Measurements from ENCODE around the gene LAMTOR1. TPM values are rescaled to one million over a fixed set of nuclear protein-coding genes. Genes with fewer than 3 reads are reported as not detected.
A peak's percentile ranks its signal among the peaks of the same experiment; 100 is the strongest.

LAMTOR1 gene
- total and polyA plus RNA-seq, 2 donors (not counting 3 experiments of a cell fraction or from before 2014, with no cell fraction given) = 95.1 to 174 TPM

DNA sequence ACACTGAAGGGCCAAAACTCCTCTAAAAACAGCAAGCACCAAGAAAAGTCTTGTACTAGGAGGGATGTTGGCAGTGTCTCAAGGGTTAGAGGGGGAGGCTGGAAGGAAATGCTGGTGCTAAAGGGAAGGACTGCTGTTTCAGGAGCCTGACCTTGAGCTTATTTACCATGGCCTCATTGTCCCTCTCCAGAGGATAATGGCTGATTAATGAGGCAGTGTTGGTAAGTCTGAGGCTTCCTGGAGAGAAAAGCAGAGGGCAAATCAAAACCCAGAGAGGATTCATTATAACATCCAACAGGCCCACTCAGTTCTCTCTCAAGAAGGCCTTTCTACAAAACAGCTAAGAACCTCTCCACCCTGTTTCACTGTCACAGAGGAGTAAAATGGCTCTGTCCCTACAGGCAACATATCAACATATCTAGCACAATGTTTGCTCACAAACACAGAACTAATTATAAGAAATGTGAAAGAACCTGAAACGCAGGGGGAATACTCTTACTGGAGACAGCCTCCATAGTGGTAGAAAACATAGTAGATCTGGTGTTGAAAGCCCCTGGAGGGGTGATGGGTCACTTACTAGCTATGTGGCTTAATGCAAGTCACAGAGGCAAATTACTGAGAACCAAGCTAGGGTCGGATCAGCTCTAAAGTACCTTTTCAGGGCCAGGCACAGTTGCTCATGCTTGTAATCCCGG, 54.2 kb downstream of the LAMTOR1 start:
- H3K4me3 ChIP-seq (replicated peaks in 1 of 3; ENCODE audit: insufficient read depth in 1 of 3, low read depth in 1 of 3, low read length in 3 of 3) = peak overlapping the region in 1 of 3 experiments; percentile 15
- peaks cover 8% of the 10 kb centered on the region for H3K4me1 ChIP-seq (ENCODE audit: control insufficient read depth, extremely low read depth, insufficient read depth, low read length)
- H4K20me1 ChIP-seq (replicated peaks; ENCODE audit: control insufficient read depth, extremely low read depth, insufficient read depth, low read length) = no peaks in the 10 kb centered on the region
- no peak overlapping the region for H2AFZ ChIP-seq (ENCODE audit: low read depth, low read length)
- H3K9me3 ChIP-seq (replicated peaks; ENCODE audit: control insufficient read depth, insufficient read depth, low read length) = no peaks in the 10 kb centered on the region
- intact Hi-C loops (cut with micrococcal nuclease) (no loop called here), dilution Hi-C loops (cut with MboI; ENCODE audit: extremely low pct_ligation_motif_present, low sequenced_read_pairs) (no loop called here)
- H3K79me2 ChIP-seq (ENCODE audit: control insufficient read depth, insufficient read depth, low read length) = peaks cover 56% of the 10 kb centered on the region
- peak overlapping the region; percentile 12 for H3K4me2 ChIP-seq (ENCODE audit: insufficient read depth, low read length)
- DNase-seq (ENCODE audit: low read depth, low spot score) (peak; percentile 90), FAIRE-seq (peak; percentile 95)
- ChIA-PET CTCF (interaction anchor here (0.7 to 3.6 kb wide), 9 partner anchors 8 to 382 kb away, joined by 3 to 28 read pairs (median 4); no protein-coding TSS in a partner anchor), POLR2A (interaction anchor here (1.1 to 1.2 kb wide), 2 partner anchors 9 to 19 kb away, joined by 4 to 5 read pairs; no protein-coding TSS in a partner anchor)
- no peaks in the 10 kb centered on the region for H3K9me1 ChIP-seq (replicated peaks; ENCODE audit: control insufficient read depth, extremely low read depth, insufficient read depth, low read length)
- peak overlapping the region; percentile 40 for H3K27ac ChIP-seq (ENCODE audit: insufficient read depth, low read depth, low read length)
- H3K27me3 ChIP-seq (ENCODE audit: control insufficient read depth in 2 of 2, insufficient read depth in 2 of 2, low read length in 2 of 2) = no peaks in the 10 kb centered on the region
- H3K9ac ChIP-seq (replicated peaks; ENCODE audit: extremely low read depth, insufficient read depth, low read length) = no peak overlapping the region
- H3K36me3 ChIP-seq (ENCODE audit: control insufficient read depth in 2 of 2, extremely low read depth in 1 of 2, insufficient read depth in 2 of 2, low read length in 2 of 2) = no peaks in the 10 kb centered on the region
- TF ChIP-seq FOS (IDR thresholded peaks at IDR 0.05; ENCODE audit: borderline replicate concordance, insufficient read depth, low read length) (no peak), POLR2AphosphoS5 (IDR thresholded peaks at IDR 0.05; ENCODE audit: insufficient read depth, low read depth, low read length) (peak; percentile 36), GATA2 (IDR thresholded peaks at IDR 0.05; ENCODE audit: insufficient read depth, insufficient read length, low read depth, low read length) (no peak), POLR2A (IDR thresholded peaks at IDR 0.05; ENCODE audit: low read depth, low read length) (peak; percentile 19), EZH2 (IDR thresholded peaks at IDR 0.05; ENCODE audit: borderline replicate concordance, low read depth, low read length, severe bottlenecking) (no peak), JUN (IDR thresholded peaks at IDR 0.05; ENCODE audit: borderline replicate concordance, insufficient read depth, insufficient read length, low read depth) (no peak), MYC (IDR thresholded peaks at IDR 0.05; ENCODE audit: low read depth, low read length) (no peak)
- TF ChIP-seq, protein P1, sequence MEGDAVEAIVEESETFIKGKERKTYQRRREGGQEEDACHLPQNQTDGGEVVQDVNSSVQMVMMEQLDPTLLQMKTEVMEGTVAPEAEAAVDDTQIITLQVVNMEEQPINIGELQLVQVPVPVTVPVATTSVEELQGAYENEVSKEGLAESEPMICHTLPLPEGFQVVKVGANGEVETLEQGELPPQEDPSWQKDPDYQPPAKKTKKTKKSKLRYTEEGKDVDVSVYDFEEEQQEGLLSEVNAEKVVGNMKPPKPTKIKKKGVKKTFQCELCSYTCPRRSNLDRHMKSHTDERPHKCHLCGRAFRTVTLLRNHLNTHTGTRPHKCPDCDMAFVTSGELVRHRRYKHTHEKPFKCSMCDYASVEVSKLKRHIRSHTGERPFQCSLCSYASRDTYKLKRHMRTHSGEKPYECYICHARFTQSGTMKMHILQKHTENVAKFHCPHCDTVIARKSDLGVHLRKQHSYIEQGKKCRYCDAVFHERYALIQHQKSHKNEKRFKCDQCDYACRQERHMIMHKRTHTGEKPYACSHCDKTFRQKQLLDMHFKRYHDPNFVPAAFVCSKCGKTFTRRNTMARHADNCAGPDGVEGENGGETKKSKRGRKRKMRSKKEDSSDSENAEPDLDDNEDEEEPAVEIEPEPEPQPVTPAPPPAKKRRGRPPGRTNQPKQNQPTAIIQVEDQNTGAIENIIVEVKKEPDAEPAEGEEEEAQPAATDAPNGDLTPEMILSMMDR (IDR thresholded peaks at IDR 0.05; ENCODE audit: extremely low read depth in 1 of 2, insufficient read depth in 1 of 2, low read depth in 1 of 2, low read length in 2 of 2) = no peak
- TF ChIP-seq, protein P2, sequence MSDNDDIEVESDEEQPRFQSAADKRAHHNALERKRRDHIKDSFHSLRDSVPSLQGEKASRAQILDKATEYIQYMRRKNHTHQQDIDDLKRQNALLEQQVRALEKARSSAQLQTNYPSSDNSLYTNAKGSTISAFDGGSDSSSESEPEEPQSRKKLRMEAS (IDR thresholded peaks at IDR 0.05; ENCODE audit: insufficient read depth, insufficient read length) = no peak
- no TSS peak for BruUV-seq (replicated peaks)

Small RNA genes within 50 kb of the gene (microRNA-seq; reads per million reads assigned to microRNA genes)
- not detected for gene MIR3165 (ENCODE audit: borderline number of aligned reads, borderline replicate concordance)

Small RNA genes within 50 kb of the gene (small RNA-seq; reads per million reads assigned to genes)
- gene MIR3165 (ENCODE audit: insufficient read depth, insufficient read length, low read depth, low replicate concordance) (not detected), gene RNU6-72P (ENCODE audit: insufficient read depth, insufficient read length, low read depth, low replicate concordance) (not detected)

Other genes with a start within 250 kb of the LAMTOR1 start
- gene DEFB131B, start 224.8 kb downstream of the LAMTOR1 start, total RNA-seq = not detected in 2 replicates
- gene DEFB131B, start 224.8 kb downstream of the LAMTOR1 start, polyA plus RNA-seq = not detected in 2 replicates
- gene XNDC1N, start 174.7 kb downstream of the LAMTOR1 start, total RNA-seq = 8.9 and 9.0 TPM in 2 replicates
- gene XNDC1N, start 174.7 kb downstream of the LAMTOR1 start, polyA plus RNA-seq = 3.0 and 3.5 TPM in 2 replicates
- gene RNF121, start 174.3 kb downstream of the LAMTOR1 start, total RNA-seq = 61.4 and 61.7 TPM in 2 replicates
- gene RNF121, start 174.3 kb downstream of the LAMTOR1 start, polyA plus RNA-seq = 86.6 and 99.9 TPM in 2 replicates
- gene IL18BP, start 104.4 kb downstream of the LAMTOR1 start, total RNA-seq = 12.9 and 13.0 TPM in 2 replicates
- gene IL18BP, start 104.4 kb downstream of the LAMTOR1 start, polyA plus RNA-seq = 20.1 and 25.1 TPM in 2 replicates
- 164 and 168 TPM in 2 replicates for gene NUMA1, start 22.8 kb downstream of the LAMTOR1 start, total RNA-seq
- 120 and 121 TPM in 2 replicates for gene NUMA1, start 22.8 kb downstream of the LAMTOR1 start, polyA plus RNA-seq
- 3.8 and 6.1 TPM in 2 replicates for gene LRRC51, start 22.4 kb downstream of the LAMTOR1 start, total RNA-seq
- 3.5 and 4.4 TPM in 2 replicates for gene LRRC51, start 22.4 kb downstream of the LAMTOR1 start, polyA plus RNA-seq
- gene TOMT, start 2.6 kb upstream of the LAMTOR1 start, total RNA-seq = not detected in 2 replicates
- gene TOMT, start 2.6 kb upstream of the LAMTOR1 start, polyA plus RNA-seq = 0.08 TPM in 1 of 2 replicates, not detected in the other
- 67.0 and 72.4 TPM in 2 replicates for gene ANAPC15, start 9.4 kb upstream of the LAMTOR1 start, total RNA-seq
- 52.0 and 70.5 TPM in 2 replicates for gene ANAPC15, start 9.4 kb upstream of the LAMTOR1 start, polyA plus RNA-seq
- gene FOLR3, start 32.4 kb upstream of the LAMTOR1 start, total RNA-seq = not detected in 2 replicates
- not detected in 2 replicates for gene FOLR3, start 32.4 kb upstream of the LAMTOR1 start, polyA plus RNA-seq
- not detected in 2 replicates for gene FOLR1, start 88.8 kb upstream of the LAMTOR1 start, total RNA-seq
- not detected in 2 replicates for gene FOLR1, start 88.8 kb upstream of the LAMTOR1 start, polyA plus RNA-seq
- not detected in 2 replicates for gene FOLR2, start 113.5 kb upstream of the LAMTOR1 start, total RNA-seq
- gene FOLR2, start 113.5 kb upstream of the LAMTOR1 start, polyA plus RNA-seq = not detected in 2 replicates
- gene INPPL1, start 121.5 kb upstream of the LAMTOR1 start, total RNA-seq = 184 and 211 TPM in 2 replicates
- 125 and 153 TPM in 2 replicates for gene INPPL1, start 121.5 kb upstream of the LAMTOR1 start, polyA plus RNA-seq
- not detected in 2 replicates for gene PHOX2A, start 140.9 kb upstream of the LAMTOR1 start, total RNA-seq
- gene PHOX2A, start 140.9 kb upstream of the LAMTOR1 start, polyA plus RNA-seq = not detected in 2 replicates